Neural cell (in vitro differentiated cells): ENCODE data around the gene LGALS12. TPM values are rescaled to one million over a fixed set of nuclear protein-coding genes. Genes with fewer than 3 reads are reported as not detected.

Experiments
- H2AFZ ChIP-seq: fragments of 200-600, 300-800 bp; sonication (generic), shearing (Covaris generic); 2 replicates; pipeline ENCODE4 v1.6.0; 2014; ENCODE audit warnings: low read depth, mild to moderate bottlenecking, antibody characterized with exemption, low read length, moderate library complexity
- H3F3A ChIP-seq: fragments of 200-600 bp; shearing (Covaris generic); 2 replicates; pipeline ENCODE4 v1.6.1; 2016; ENCODE audit warnings: mild to moderate bottlenecking, moderate library complexity, mixed read lengths, antibody characterized with exemption, low read length; ENCODE audit not compliant: insufficient read depth, poor library complexity, severe bottlenecking
- H3K27ac ChIP-seq: fragments of 200-600, 300-800 bp; sonication (generic), shearing (Covaris generic); 2 replicates; pipeline ENCODE4 v1.5.1; 2014; ENCODE audit warnings: mild to moderate bottlenecking, low read length, moderate library complexity
- H3K27me3 ChIP-seq: fragments of 300-800, 200-600 bp; sonication (generic), shearing (Covaris generic); 2 replicates; pipeline ENCODE4 v1.6.0; 2014; ENCODE audit warnings: mild to moderate bottlenecking, low read depth, low read length, moderate library complexity; ENCODE audit not compliant: insufficient read depth
- H3K36me3 ChIP-seq: fragments of 300-800, 200-600 bp; sonication (generic), shearing (Covaris generic); 2 replicates; pipeline ENCODE4 v1.5.1; 2014; ENCODE audit warnings: mild to moderate bottlenecking, antibody characterized with exemption, low read length, moderate library complexity; ENCODE audit not compliant: insufficient read depth
- H3K4me2 ChIP-seq: fragments of 300-800, 200-600 bp; sonication (generic), shearing (Covaris generic); 2 replicates; pipeline ENCODE4 v1.6.0; 2014; ENCODE audit warnings: mild to moderate bottlenecking, low read length
- H3K4me3 ChIP-seq: fragments of 300-800, 200-600 bp; sonication (generic), shearing (Covaris generic); 2 replicates; pipeline ENCODE4 v1.5.1; 2014; ENCODE audit warnings: mild to moderate bottlenecking, low read length, moderate library complexity
- H3K79me2 ChIP-seq: fragments of 200-600 bp; shearing (Covaris generic); replicated peaks from 2 replicates; pipeline ENCODE4 v1.6.0; 2014; ENCODE audit warnings: mild to moderate bottlenecking, low read length, moderate library complexity; ENCODE audit not compliant: insufficient read depth
- H3K9ac ChIP-seq: fragments of 300-800, 200-600 bp; sonication (generic), shearing (Covaris generic); 2 replicates; pipeline ENCODE4 v1.6.1; 2016; ENCODE audit warnings: mild to moderate bottlenecking, low read length, mixed read lengths
- H3K9me2 ChIP-seq: fragments of 200-600 bp; shearing (Covaris generic); 2 replicates; pipeline ENCODE4 v1.6.1; 2016; ENCODE audit warnings: mild to moderate bottlenecking, low read length, mixed read lengths; ENCODE audit not compliant: insufficient read depth
- H3K9me3 ChIP-seq: fragments of 200-600, 300-800 bp; sonication (generic), shearing (Covaris generic); 2 replicates; pipeline ENCODE4 v1.6.1; 2016; ENCODE audit warnings: mild to moderate bottlenecking, mixed run types, low read length, moderate library complexity, mixed read lengths
- H4K20me1 ChIP-seq: fragments of 200-600 bp; shearing (Covaris generic); 2 replicates; pipeline ENCODE4 v1.6.1; 2016; ENCODE audit warnings: mild to moderate bottlenecking, mixed run types; ENCODE audit not compliant: insufficient read depth
- EP300 ChIP-seq: fragments of 450-650 bp; conservative IDR thresholded peaks from 2 replicates; pipeline ENCODE4 v1.6.1; 2014; ENCODE audit warnings: antibody characterized with exemption, mild to moderate bottlenecking, moderate library complexity; ENCODE audit not compliant: poor library complexity, severe bottlenecking
- EZH2 ChIP-seq: fragments of 200-600, 300-800 bp; shearing (Covaris generic), sonication (generic); IDR thresholded peaks from 2 replicates; pipeline ENCODE4 v1.6.1; 2014; ENCODE audit warnings: antibody characterized with exemption, low read length, borderline replicate concordance, mild to moderate bottlenecking; ENCODE audit not compliant: insufficient read depth, poor library complexity, severe bottlenecking
- MXI1 ChIP-seq: fragments of 450-650 bp; conservative IDR thresholded peaks from 2 replicates; pipeline ENCODE4 v1.6.1; 2014; ENCODE audit warnings: antibody characterized with exemption, mild to moderate bottlenecking; ENCODE audit not compliant: poor library complexity, severe bottlenecking
- POLR2AphosphoS5 ChIP-seq: IDR thresholded peaks from 2 replicates; pipeline ENCODE4 v1.6.1; 2012
- RAD21 ChIP-seq: fragments of 450-650 bp; conservative IDR thresholded peaks from 2 replicates; pipeline ENCODE4 v1.6.1; 2014; ENCODE audit warnings: antibody characterized with exemption, mild to moderate bottlenecking, moderate library complexity
- SMC3 ChIP-seq: fragments of 450-650 bp; conservative IDR thresholded peaks from 2 replicates; pipeline ENCODE4 v1.6.1; 2014; ENCODE audit warnings: antibody characterized with exemption, mild to moderate bottlenecking, moderate library complexity; ENCODE audit not compliant: poor library complexity
- TAF1 ChIP-seq: IDR thresholded peaks from 2 replicates; pipeline ENCODE4 v1.6.1; 2012; ENCODE audit warnings: low read depth
- polyA plus RNA-seq: library from polyadenylated mRNA; depleted of rRNA; stranded (reverse); fragments of >200 nt; gene quantifications from 2 replicates; pipeline ENCODE4 v1.2.3, GENCODE V29; 2014
- TF ChIP-seq, protein P1 (sequence below): IDR thresholded peaks from 2 replicates; pipeline ENCODE4 v1.6.1; 2012; ENCODE audit warnings: borderline replicate concordance
- TF ChIP-seq, protein P2 (sequence below): fragments of 450-650 bp; IDR thresholded peaks from 2 replicates; pipeline ENCODE4 v1.5.1; 2014; ENCODE audit warnings: antibody characterized with exemption, mild to moderate bottlenecking, moderate library complexity; ENCODE audit not compliant: poor library complexity, severe bottlenecking

Gene LGALS12
- polyA plus RNA-seq, 1 donor from 2014 or later = not detected

DNA sequence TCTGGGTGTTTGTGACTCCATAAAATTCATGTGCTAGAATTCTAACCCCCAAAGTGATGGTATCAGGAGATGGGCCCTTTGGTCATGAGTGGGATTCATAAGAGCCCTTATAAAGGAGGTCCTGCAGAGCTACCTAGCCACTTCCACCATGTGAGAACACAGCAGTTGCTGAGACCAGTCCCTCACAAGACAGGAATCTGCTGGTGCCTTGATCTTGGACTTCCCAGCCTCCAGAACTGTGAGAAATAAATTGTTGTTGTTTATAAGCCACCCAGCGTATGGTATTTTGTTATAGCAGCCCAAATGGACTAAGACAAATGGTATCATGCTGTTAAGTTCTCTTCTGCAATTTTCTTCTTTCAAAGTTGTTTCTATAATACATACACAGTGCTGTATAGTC, 13.4 kb upstream of the LGALS12 start:
- Histone ChIP-seq H3K27ac (no peak overlapping the region), H3K79me2 (no peaks in the 10 kb centered on the region), H3K9ac (no peak overlapping the region), H3F3A (no peaks in the 10 kb centered on the region), H2AFZ (no peak overlapping the region), H3K36me3 (no peaks in the 10 kb centered on the region), H4K20me1 (no peaks in the 10 kb centered on the region), H3K4me2 (no peak overlapping the region), H3K9me2 (no peaks in the 10 kb centered on the region), H3K4me3 (no peak overlapping the region), H3K9me3 (no peaks in the 10 kb centered on the region), H3K27me3 (peaks cover 20% of the 10 kb centered on the region)
- TF ChIP-seq, protein P1, sequence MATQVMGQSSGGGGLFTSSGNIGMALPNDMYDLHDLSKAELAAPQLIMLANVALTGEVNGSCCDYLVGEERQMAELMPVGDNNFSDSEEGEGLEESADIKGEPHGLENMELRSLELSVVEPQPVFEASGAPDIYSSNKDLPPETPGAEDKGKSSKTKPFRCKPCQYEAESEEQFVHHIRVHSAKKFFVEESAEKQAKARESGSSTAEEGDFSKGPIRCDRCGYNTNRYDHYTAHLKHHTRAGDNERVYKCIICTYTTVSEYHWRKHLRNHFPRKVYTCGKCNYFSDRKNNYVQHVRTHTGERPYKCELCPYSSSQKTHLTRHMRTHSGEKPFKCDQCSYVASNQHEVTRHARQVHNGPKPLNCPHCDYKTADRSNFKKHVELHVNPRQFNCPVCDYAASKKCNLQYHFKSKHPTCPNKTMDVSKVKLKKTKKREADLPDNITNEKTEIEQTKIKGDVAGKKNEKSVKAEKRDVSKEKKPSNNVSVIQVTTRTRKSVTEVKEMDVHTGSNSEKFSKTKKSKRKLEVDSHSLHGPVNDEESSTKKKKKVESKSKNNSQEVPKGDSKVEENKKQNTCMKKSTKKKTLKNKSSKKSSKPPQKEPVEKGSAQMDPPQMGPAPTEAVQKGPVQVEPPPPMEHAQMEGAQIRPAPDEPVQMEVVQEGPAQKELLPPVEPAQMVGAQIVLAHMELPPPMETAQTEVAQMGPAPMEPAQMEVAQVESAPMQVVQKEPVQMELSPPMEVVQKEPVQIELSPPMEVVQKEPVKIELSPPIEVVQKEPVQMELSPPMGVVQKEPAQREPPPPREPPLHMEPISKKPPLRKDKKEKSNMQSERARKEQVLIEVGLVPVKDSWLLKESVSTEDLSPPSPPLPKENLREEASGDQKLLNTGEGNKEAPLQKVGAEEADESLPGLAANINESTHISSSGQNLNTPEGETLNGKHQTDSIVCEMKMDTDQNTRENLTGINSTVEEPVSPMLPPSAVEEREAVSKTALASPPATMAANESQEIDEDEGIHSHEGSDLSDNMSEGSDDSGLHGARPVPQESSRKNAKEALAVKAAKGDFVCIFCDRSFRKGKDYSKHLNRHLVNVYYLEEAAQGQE = no peak
- no peak for TF ChIP-seq MXI1
- no peak for TF ChIP-seq RAD21
- TF ChIP-seq EZH2 = no peak
- TF ChIP-seq TAF1 = no peak
- TF ChIP-seq, protein P2, sequence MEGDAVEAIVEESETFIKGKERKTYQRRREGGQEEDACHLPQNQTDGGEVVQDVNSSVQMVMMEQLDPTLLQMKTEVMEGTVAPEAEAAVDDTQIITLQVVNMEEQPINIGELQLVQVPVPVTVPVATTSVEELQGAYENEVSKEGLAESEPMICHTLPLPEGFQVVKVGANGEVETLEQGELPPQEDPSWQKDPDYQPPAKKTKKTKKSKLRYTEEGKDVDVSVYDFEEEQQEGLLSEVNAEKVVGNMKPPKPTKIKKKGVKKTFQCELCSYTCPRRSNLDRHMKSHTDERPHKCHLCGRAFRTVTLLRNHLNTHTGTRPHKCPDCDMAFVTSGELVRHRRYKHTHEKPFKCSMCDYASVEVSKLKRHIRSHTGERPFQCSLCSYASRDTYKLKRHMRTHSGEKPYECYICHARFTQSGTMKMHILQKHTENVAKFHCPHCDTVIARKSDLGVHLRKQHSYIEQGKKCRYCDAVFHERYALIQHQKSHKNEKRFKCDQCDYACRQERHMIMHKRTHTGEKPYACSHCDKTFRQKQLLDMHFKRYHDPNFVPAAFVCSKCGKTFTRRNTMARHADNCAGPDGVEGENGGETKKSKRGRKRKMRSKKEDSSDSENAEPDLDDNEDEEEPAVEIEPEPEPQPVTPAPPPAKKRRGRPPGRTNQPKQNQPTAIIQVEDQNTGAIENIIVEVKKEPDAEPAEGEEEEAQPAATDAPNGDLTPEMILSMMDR = no peak
- no peak for TF ChIP-seq SMC3
- TF ChIP-seq EP300 = no peak
- no peak for TF ChIP-seq POLR2AphosphoS5

DNA sequence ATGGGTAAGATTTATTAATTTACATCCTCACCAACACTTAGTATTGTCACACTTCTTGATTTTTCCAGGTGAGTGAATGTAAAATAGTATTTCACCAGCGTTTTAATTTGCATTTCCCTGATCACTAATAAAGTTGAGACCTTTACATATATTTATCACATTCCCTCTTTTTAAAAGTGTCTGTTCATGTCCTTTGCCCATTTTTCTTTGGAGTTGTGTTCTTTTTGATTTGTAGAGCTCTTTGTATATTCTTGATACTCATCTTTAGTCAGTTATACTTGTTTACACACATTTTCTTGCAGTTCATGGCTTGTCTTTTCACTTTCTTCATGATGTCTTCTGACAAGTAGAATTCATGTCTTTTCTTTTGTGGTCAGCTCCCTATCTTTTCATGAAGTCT, 12.8 kb upstream of the LGALS12 start:
- no peaks in the 10 kb centered on the region for H3K9me2 ChIP-seq
- H3K27me3 ChIP-seq = peaks cover 20% of the 10 kb centered on the region
- H2AFZ ChIP-seq = no peak overlapping the region
- H3K4me3 ChIP-seq = no peak overlapping the region
- no peaks in the 10 kb centered on the region for H3K36me3 ChIP-seq
- H3K9ac ChIP-seq = no peak overlapping the region
- TF ChIP-seq TAF1 = no peak
- TF ChIP-seq, protein P2 = no peak
- no peak for TF ChIP-seq MXI1
- TF ChIP-seq SMC3 = no peak
- TF ChIP-seq POLR2AphosphoS5 = no peak
- no peak for TF ChIP-seq EZH2
- TF ChIP-seq, protein P1 = no peak
- no peak for TF ChIP-seq RAD21
- no peak for TF ChIP-seq EP300
- no peaks in the 10 kb centered on the region for H3K79me2 ChIP-seq
- no peak overlapping the region for H3K4me2 ChIP-seq
- no peaks in the 10 kb centered on the region for H3K9me3 ChIP-seq
- no peaks in the 10 kb centered on the region for H4K20me1 ChIP-seq
- no peaks in the 10 kb centered on the region for H3F3A ChIP-seq
- H3K27ac ChIP-seq = no peak overlapping the region
